Neural crest cell (in vitro differentiated cells): ENCODE data around the gene FAM168A. TPM values are rescaled to one million over a fixed set of nuclear protein-coding genes. Genes with fewer than 3 reads are reported as not detected.

Experiments used
- DNase-seq: peaks from one replicate; pipeline ENCODE4 v3.0.0; 2021; ENCODE audit warnings: low read depth, mixed read lengths, low spot score
- H3K27ac Mint-ChIP-seq: one replicate; pipeline ENCODE4 v1.8.0; 2021; ENCODE audit warnings: mild to moderate bottlenecking, mixed read lengths; ENCODE audit not compliant: unreplicated experiment
- H3K27me3 Mint-ChIP-seq: 2 replicates; pipeline ENCODE4 v1.8.0; 2021; ENCODE audit warnings: low read depth, mild to moderate bottlenecking, mixed read lengths
- H3K36me3 Mint-ChIP-seq: 2 replicates; pipeline ENCODE4 v1.8.0; 2021; ENCODE audit warnings: low read depth, mild to moderate bottlenecking, mixed read lengths
- H3K4me1 Mint-ChIP-seq: 2 replicates; pipeline ENCODE4 v1.8.0; 2021; ENCODE audit warnings: mixed read lengths
- H3K4me3 Mint-ChIP-seq: one replicate; pipeline ENCODE4 v1.8.0; 2021; ENCODE audit warnings: mild to moderate bottlenecking, mixed read lengths
- H3K9me3 Mint-ChIP-seq: 2 replicates; pipeline ENCODE4 v1.8.0; 2021; ENCODE audit warnings: mixed read lengths
- CTCF ChIP-seq: fragments of 200-600 bp; sonication (generic); conservative IDR thresholded peaks from 2 replicates; pipeline ENCODE4 v1.5.0; 2021; ENCODE audit warnings: antibody characterized with exemption, mild to moderate bottlenecking
- total RNA-seq: library from RNA; stranded (reverse); gene quantifications from 2 replicates; pipeline ENCODE4 v1.2.1, GENCODE V29; 2021

FAM168A gene
- total RNA-seq, 1 donor from 2014 or later: 46.6 TPM

DNA sequence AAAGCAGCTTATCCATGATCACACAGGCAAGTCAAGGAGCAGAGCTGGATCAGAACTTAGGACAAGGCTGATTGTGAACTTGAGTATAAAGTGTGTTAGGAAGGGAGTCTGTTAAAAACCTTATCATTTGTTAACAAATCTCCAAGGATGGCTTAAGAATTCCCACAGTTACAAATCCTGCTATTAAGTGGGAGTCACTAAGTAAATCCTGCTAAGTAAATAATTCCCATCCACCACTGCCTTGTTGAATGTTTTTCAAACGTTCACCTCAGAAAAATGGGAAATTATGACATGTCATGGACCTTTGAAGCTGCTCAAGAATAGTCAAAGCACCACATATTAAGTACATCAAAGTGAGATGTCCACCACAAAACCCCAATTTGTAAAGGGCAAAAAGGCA is 88.7 kb downstream of the FAM168A start:
- H3K4me3 Mint-ChIP-seq: no peak overlapping the region
- peaks cover 6% of the 10 kb centered on the region for H3K9me3 Mint-ChIP-seq
- DNase-seq: no peak
- H3K4me1 Mint-ChIP-seq: peaks cover 8% of the 10 kb centered on the region
- peaks cover 12% of the 10 kb centered on the region for H3K36me3 Mint-ChIP-seq
- no peak overlapping the region for H3K27ac Mint-ChIP-seq
- TF ChIP-seq CTCF: no peak
- H3K27me3 Mint-ChIP-seq: no peaks in the 10 kb centered on the region

- peaks cover 6% of the 10 kb centered on the region for H3K9me3 Mint-ChIP-seq
- H3K4me3 Mint-ChIP-seq: no peak overlapping the region
- DNase-seq: no peak
- peaks cover 8% of the 10 kb centered on the region for H3K4me1 Mint-ChIP-seq
- H3K27me3 Mint-ChIP-seq: no peaks in the 10 kb centered on the region
- peaks cover 18% of the 10 kb centered on the region for H3K36me3 Mint-ChIP-seq
- H3K27ac Mint-ChIP-seq: peak overlapping the region; percentile 15
- no peak for TF ChIP-seq CTCF
Observed at GRCh38 chr11:73508243-73509176, 89.4 kb downstream of the FAM168A start.

DNA sequence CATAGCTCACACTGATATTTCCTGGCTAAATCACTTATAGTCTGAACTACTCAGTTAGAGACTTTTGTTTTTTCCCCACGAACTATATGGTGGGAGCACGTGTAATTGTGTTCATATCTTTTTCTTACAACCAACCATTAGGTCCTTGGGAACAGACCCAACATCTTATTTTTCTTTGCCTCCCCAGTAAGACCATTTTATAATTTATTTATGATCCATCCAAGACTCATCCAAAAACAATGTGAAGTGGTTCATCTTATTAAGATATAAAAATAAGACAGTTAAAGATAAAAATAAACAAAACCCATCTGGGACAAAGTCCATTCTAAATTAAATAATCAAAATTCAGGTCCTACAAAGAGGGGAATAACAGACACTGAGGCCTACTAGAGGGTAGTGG is 90.8 kb downstream of the FAM168A start:
- Mint-ChIP-seq H3K9me3 (peaks cover 18% of the 10 kb centered on the region), H3K27me3 (no peaks in the 10 kb centered on the region), H3K27ac (no peak overlapping the region), H3K4me1 (peaks cover 7% of the 10 kb centered on the region), H3K4me3 (no peak overlapping the region), H3K36me3 (peaks cover 31% of the 10 kb centered on the region)
- no peak for TF ChIP-seq CTCF
- DNase-seq: no peak

DNA sequence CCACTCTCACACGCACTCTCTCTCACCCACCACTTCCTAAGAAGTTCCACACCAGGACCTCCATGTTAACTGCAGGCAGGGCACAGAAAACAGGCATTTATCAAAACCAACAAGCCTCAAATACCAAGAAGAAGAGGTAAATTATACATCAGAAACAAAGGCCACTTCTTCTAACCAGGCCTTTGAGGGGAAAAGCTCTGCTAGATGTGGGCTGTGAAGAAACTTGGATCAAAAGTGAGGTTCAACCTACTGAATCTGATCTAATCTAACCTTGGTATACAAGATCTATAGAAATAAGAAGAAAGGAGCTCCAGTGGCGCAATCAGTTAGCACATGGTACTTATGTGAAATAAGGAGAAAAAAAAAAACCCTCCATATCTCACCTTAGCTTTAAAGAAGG is 91.9 kb downstream of the FAM168A start:
- Mint-ChIP-seq H3K4me3 (no peak overlapping the region), H3K4me1 (peaks cover 6% of the 10 kb centered on the region), H3K9me3 (peaks cover 24% of the 10 kb centered on the region), H3K27me3 (no peaks in the 10 kb centered on the region), H3K27ac (no peak overlapping the region), H3K36me3 (peaks cover 38% of the 10 kb centered on the region)
- no peak for TF ChIP-seq CTCF
- DNase-seq: no peak

- Mint-ChIP-seq H3K4me3 (no peak overlapping the region), H3K27ac (no peak overlapping the region), H3K4me1 (peaks cover 20% of the 10 kb centered on the region), H3K9me3 (peaks cover 29% of the 10 kb centered on the region), H3K27me3 (no peaks in the 10 kb centered on the region), H3K36me3 (peaks cover 48% of the 10 kb centered on the region)
- DNase-seq: no peak
- no peak for TF ChIP-seq CTCF
Observed at GRCh38 chr11:73498343-73498742, 99.6 kb downstream of the FAM168A start.
